ENCODE measurements around the gene CLCA4.

- TF ChIP-seq CTCF (IDR thresholded peaks at IDR 0.05) (no peak), POLR2A (IDR thresholded peaks at IDR 0.05) (no peak)
Measured at GRCh38 chr1:86520789-86521521, 25.9 kb upstream of the CLCA4 start.

Data from Peyer's patch (tissue), 4 donors.